Measurements from ENCODE around the gene XG. TPM values are rescaled to one million over a fixed set of nuclear protein-coding genes. Genes with fewer than 3 reads are reported as not detected.
A peak's percentile ranks its signal among the peaks of the same experiment; 100 is the strongest.
"Not testable (repeated sequence)": the region's sequence is repeated elsewhere in the genome, so short reads cannot be mapped to it uniquely, and the experiment has no call there.

XG gene, protein sequence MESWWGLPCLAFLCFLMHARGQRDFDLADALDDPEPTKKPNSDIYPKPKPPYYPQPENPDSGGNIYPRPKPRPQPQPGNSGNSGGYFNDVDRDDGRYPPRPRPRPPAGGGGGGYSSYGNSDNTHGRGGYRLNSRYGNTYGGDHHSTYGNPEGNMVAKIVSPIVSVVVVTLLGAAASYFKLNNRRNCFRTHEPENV
- polyA plus RNA-seq (2011; rRNA removed) (0.06 and 0.22 TPM in 2 replicates), polyA minus RNA-seq (2011; rRNA and poly(A)+ RNA removed) (not detected in 2 replicates)

- CTCF ChIA-PET; H3K36me3 ChIP-seq (ENCODE audit: control insufficient read depth, insufficient read depth, low read length); DNase-seq (ENCODE audit: low read depth); H3K4me3 ChIP-seq (ENCODE audit: low read depth, low read length); POLR2A ChIA-PET; H3K27me3 ChIP-seq (ENCODE audit: control insufficient read depth, insufficient read depth, low read length): not testable (repeated sequence)
Observed at GRCh38 chrX:2751874-2752300, at the start of gene XG. XG (plus strand) TSS chrX:2752040; CDS start chrX:2752275, 235 bp downstream.

GRCh38 chrX:2703991-2704369, 47.9 kb upstream of the XG start:
- POLR2A ChIA-PET, result no interaction called here
- DNase-seq (ENCODE audit: low read depth), result no peak
- H3K27me3 ChIP-seq (ENCODE audit: control insufficient read depth, insufficient read depth, low read length), result no peaks in the 10 kb centered on the region
- peaks cover 8% of the 10 kb centered on the region for H3K36me3 ChIP-seq (ENCODE audit: control insufficient read depth, insufficient read depth, low read length)
- CTCF ChIA-PET, result no interaction called here
- TF ChIP-seq, protein P1, sequence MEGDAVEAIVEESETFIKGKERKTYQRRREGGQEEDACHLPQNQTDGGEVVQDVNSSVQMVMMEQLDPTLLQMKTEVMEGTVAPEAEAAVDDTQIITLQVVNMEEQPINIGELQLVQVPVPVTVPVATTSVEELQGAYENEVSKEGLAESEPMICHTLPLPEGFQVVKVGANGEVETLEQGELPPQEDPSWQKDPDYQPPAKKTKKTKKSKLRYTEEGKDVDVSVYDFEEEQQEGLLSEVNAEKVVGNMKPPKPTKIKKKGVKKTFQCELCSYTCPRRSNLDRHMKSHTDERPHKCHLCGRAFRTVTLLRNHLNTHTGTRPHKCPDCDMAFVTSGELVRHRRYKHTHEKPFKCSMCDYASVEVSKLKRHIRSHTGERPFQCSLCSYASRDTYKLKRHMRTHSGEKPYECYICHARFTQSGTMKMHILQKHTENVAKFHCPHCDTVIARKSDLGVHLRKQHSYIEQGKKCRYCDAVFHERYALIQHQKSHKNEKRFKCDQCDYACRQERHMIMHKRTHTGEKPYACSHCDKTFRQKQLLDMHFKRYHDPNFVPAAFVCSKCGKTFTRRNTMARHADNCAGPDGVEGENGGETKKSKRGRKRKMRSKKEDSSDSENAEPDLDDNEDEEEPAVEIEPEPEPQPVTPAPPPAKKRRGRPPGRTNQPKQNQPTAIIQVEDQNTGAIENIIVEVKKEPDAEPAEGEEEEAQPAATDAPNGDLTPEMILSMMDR (IDR thresholded peaks at IDR 0.05; ENCODE audit: insufficient read depth, low read depth, low read length), result peak; percentile 61
- no peak overlapping the region for H3K4me3 ChIP-seq (ENCODE audit: low read depth, low read length)

DNA sequence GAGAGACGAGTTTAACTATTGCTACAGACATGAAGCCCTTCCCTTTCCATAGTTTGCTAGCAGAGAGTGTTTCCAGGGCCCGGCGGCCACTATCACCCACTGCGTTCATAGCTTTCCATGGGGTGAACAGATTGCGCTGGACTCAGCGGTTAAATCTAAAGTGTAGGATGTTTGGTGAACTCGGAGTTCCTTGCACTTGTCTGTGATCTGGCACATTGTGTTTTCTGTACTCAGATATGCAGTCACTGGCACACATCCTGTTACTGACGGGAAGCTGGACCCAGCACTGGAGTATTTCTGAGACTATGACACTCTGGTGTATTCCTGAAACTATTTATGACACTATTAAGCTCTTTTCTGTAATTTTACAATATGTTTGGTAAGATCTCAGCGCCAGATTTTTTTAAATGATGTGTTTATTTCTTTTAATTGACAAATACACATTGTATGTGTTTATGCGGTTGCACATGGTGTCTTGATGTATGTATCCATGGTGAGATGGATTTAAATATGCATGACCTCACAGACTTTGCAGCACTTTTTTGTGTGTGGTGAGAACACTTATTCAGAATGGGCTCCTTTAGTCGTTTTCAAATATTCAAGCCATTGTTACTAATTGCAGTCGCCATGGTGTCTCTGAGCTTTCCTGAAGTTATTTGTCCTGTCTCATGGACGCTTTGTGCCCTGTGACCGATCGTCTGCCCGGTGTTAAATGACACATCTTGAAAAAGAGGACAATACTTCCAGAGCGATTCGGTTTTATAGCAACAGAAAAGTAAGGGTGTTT, 46.6 kb upstream of the XG start:
- TF ChIP-seq, protein P1 (IDR thresholded peaks at IDR 0.05; ENCODE audit: insufficient read depth, low read depth, low read length), result no peak
- H3K4me3 ChIP-seq (ENCODE audit: low read depth, low read length), result no peak overlapping the region
- no peaks in the 10 kb centered on the region for H3K27me3 ChIP-seq (ENCODE audit: control insufficient read depth, insufficient read depth, low read length)
- POLR2A ChIA-PET, result no interaction called here
- no peak for DNase-seq (ENCODE audit: low read depth)
- H3K36me3 ChIP-seq (ENCODE audit: control insufficient read depth, insufficient read depth, low read length), result peaks cover 5% of the 10 kb centered on the region
- CTCF ChIA-PET, result no interaction called here

- H3K27me3 ChIP-seq (ENCODE audit: control insufficient read depth, insufficient read depth, low read length), result no peaks in the 10 kb centered on the region
- DNase-seq (ENCODE audit: low read depth), result peak; percentile 89
- H3K36me3 ChIP-seq (ENCODE audit: control insufficient read depth, insufficient read depth, low read length), result peaks cover 2% of the 10 kb centered on the region
- POLR2A ChIA-PET, result no interaction called here
- no peak overlapping the region for H3K4me3 ChIP-seq (ENCODE audit: low read depth, low read length)
- CTCF ChIA-PET, result no interaction called here
- TF ChIP-seq, protein P1 (IDR thresholded peaks at IDR 0.05; ENCODE audit: insufficient read depth, low read depth, low read length), result no peak
Observed at GRCh38 chrX:2707334-2707760, 44.5 kb upstream of the XG start.

- DNase-seq (ENCODE audit: low read depth), result no peak
- TF ChIP-seq, protein P1 (IDR thresholded peaks at IDR 0.05; ENCODE audit: insufficient read depth, low read depth, low read length), result no peak
- CTCF ChIA-PET, result no interaction called here
- Histone ChIP-seq H3K27me3 (ENCODE audit: control insufficient read depth, insufficient read depth, low read length) (no peaks in the 10 kb centered on the region), H3K36me3 (ENCODE audit: control insufficient read depth, insufficient read depth, low read length) (peaks cover 5% of the 10 kb centered on the region), H3K4me3 (ENCODE audit: low read depth, low read length) (no peak overlapping the region)
- POLR2A ChIA-PET, result no interaction called here
Observed at GRCh38 chrX:2708021-2708420, 43.8 kb upstream of the XG start.
